Choroid plexus epithelial cell (primary cell): ENCODE measurements around the gene NPY.
"Not testable (repeated sequence)": the region's sequence is repeated elsewhere in the genome, so short reads cannot be mapped to it uniquely, and the experiment has no call there.

ENCODE experiments used
- DNase-seq: peaks from one replicate; pipeline ENCODE4 v3.0.0-alpha.2; 2010; ENCODE audit warnings: low read depth
- H3K4me3 ChIP-seq: 2 replicates; pipeline ENCODE4 v1.5.1; 2011; ENCODE audit warnings: low read depth, mild to moderate bottlenecking, control low read depth, low read length, moderate library complexity
- CTCF ChIP-seq: conservative IDR thresholded peaks from 2 replicates; pipeline ENCODE4 v1.5.1; 2011; ENCODE audit warnings: low read depth, mild to moderate bottlenecking, control low read depth, inconsistent platforms, low read length, moderate library complexity

Gene NPY

GRCh38 chr7:24255139-24255538 lies 28.9 kb upstream of the NPY start:
- no peak overlapping the region for H3K4me3 ChIP-seq
- TF ChIP-seq CTCF, result no peak
- no peak for DNase-seq

GRCh38 chr7:24258324-24258723 lies 25.7 kb upstream of the NPY start:
- not testable (repeated sequence) for DNase-seq, H3K4me3 ChIP-seq

GRCh38 chr7:24271938-24272337 lies 12.1 kb upstream of the NPY start:
- no peak for DNase-seq
- TF ChIP-seq CTCF, result no peak
- H3K4me3 ChIP-seq, result no peak overlapping the region

GRCh38 chr7:24279512-24279911 lies 4.5 kb upstream of the NPY start:
- TF ChIP-seq CTCF, result no peak
- no peak for DNase-seq
- no peak overlapping the region for H3K4me3 ChIP-seq

GRCh38 chr7:24283554-24283896 lies 465 bp upstream of the NPY start:
- no peak overlapping the region for H3K4me3 ChIP-seq
- DNase-seq, result no peak
- no peak for TF ChIP-seq CTCF

- TF ChIP-seq CTCF, result no peak
- no peak overlapping the region for H3K4me3 ChIP-seq
- DNase-seq, result no peak
Measured at GRCh38 chr7:24284699-24285506, 913 bp downstream of the NPY start.

GRCh38 chr7:24290004-24290641 lies 6.1 kb downstream of the NPY start:
- DNase-seq, result peak; percentile 54
- H3K4me3 ChIP-seq, result no peak overlapping the region
- peak; percentile 43 for TF ChIP-seq CTCF
